ENCODE results near the gene RHEX.

- TF ChIP-seq NFE2L1 (CRISPR knock-in tag; IDR thresholded peaks at IDR 0.05): no peak
- no peak for TF ChIP-seq CTCF (IDR thresholded peaks at IDR 0.05)
- TF ChIP-seq MAX (CRISPR knock-in tag; IDR thresholded peaks at IDR 0.05): no peak
Measured at GRCh38 chr1:206039046-206039973, 13.7 kb upstream of the RHEX start.

Data from WTC11 (cell line).